A549 treated with AZD9567 at 1 μM for 4 hours (cell line): Measurements from ENCODE around the gene MAJIN. TPM values are rescaled to one million over a fixed set of nuclear protein-coding genes. Genes with fewer than 3 reads are reported as not detected.

ENCODE experiments used
- total RNA-seq: library from RNA; stranded (reverse); fragments of 200-300 nt; extraction: Qiagen RNA extraction; gene quantifications from 5 replicates; pipeline ENCODE4 v1.2.3, GENCODE V29; 2022; ENCODE audit not compliant: insufficient read depth

The MAJIN gene, protein sequence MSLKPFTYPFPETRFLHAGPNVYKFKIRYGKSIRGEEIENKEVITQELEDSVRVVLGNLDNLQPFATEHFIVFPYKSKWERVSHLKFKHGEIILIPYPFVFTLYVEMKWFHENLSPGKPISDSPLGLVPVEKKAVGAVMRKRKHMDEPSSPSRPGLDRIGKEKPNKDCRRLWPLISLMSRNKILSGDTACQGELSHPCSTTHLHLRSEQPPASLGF
- total RNA-seq: not detected in 5 replicates

DNA sequence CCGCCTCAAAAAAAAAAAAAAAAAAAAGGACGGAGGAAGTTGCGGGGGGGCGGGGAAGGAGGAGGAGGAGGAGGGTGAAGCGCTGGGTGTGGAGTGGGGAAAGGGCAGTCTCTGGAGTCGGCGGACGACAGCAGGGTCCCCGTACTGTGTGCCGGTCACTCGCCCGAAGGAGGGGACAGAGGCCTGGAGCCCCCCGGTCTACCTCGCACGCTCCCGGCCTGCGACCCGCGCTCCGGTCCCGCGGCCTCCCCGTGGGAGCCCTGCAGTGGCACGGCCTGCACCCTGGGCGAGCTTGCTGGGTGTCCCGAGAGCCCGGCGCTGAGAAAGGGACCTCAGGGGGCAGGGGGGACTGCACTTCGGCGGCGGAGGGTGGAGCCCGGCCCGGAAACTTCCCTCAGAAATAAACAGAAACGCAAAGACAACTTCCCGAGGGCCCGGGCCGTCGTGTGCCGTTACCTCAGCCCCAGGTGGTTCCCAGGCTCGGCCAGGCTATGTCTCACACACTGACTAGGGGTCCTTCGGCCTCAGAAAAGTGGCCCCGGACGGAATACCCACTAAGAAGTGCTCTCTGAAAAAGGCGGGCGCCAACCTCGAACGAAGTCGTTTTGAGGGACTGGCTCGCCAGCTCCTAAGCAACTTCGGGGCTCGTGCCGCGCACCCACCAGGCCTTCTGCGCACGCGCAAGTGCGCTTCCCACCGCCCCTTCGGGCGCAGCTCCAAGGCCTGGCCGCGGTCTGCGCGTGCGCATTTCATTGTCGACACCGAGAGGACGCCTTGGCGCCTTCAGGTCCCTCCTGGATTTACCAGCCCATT is at the start of gene MAJIN:
Gene MAJIN, minus strand, starts transcription at position 688 of the 813 bp plus-strand sequence. CDS start 12,703 bp downstream, outside the sequence.

DNA sequence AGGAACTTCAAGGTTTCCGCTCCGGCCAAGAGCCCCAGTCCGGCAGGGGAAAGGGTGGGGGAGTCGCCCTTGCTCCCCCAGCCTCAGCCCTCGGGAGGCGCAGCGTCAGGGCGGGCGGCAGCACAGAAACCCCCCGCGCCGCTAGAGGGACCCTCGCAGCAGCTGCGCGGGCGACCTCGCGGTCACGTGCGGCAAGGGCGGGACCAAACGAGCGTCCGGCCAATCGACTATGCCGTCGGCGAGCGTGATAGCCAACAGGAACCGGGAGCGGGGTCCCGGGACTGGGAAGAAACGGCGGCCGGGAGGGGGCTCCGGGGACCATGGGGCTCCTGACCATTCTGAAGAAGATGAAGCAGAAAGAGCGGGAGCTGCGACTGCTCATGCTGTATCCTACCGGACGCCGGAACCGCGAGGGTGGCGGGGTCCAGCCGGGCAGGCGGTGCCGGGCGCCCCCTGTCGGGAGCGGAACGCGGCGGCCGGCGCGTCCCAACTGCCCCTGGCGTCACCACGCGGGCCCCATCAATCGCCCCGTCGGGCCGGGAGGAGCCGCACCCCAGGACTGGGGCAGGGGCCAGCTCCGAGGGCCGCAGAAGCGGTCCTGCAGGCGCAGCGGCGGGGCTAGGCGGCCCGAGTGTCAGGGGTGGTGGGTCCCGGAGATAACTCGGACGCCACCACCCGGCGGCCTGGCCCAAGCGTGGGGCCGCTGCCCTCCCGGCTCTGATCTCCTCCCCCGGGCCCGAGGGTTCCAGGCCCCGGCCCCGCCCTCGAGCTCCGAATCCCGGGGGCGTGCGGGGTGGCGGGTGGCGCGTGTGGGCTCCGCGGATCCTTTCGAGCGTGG is 42.2 kb upstream of the MAJIN start, which contains the start of gene ARL2:
Gene ARL2, plus strand, starts transcription at position 273 of the 838 bp plus-strand sequence. Its CDS starts 48 bp downstream, at position 321.

DNA sequence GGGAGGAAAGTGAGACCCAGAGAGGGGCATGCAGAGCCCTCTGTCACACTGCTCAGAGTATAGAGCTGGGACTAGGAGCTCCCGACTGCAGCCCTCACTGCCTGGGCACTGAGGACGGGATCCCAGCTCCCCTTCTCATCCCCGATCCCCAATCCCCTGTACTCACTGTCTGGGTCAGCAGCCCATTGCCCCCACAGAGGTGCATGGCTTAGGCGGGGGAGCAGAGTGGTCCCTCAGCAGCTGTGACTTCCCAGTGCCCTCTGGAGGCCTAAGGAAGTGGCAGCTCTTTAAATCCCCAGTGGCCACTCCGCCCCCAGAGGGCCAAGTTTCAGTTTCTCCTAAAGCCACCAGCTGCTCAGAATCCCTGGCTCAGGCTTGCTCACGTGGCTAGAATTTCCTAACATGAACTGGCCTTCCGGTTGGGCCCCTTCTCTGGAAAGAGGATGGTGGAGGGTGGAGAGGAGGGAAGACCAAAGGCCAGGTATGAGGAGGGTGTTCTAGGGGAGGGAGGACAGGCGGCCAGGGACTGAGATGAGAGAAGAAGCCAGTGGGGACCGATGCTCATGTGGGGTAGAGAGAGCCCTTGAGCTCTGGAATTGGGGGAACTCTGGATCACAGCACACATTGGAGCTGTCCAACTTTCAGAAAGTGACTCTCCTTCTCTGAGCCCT is 24.9 kb upstream of the MAJIN start, which contains the start of gene BATF2:
Gene BATF2, minus strand, starts transcription at position 262 of the 671 bp plus-strand sequence. Its CDS starts 57 bp downstream, at position 205.

DNA sequence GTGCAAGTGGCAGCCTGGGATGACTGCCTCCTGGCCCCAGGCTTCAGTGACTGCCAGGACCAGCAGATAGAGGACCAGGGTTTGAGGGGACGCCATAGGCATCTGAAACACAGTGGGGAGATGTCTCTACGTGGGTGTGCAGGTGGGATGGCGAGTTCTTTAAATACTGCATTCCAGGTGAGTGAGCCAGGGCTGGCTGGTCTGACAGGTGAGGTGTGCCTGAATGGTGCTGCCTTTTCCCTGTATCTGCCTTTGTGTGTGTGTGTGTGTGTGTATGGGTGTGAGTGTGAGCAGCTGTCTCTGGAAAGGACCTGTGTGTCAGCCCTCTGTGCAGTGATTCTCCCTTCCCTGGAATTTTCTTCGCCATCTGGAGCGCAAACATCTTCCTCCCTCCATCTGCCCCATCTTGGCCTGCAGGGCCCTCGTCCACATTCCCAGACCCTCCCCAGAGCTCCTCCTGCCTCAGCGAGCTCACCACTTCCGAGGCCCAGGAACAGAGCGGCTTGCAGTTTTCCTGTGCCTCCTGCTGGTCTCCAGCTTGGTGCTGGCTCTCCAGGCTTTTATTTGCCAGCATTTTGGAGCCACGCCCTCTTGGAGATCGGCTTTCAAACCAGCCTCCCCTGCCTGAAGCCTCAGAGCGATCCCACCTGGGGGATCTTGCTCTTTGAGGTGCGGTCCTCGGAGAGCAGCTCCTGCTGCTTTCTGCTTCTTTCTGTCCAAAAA is 36.4 kb downstream of the MAJIN start, which contains the start of gene GPHA2:
Gene GPHA2, minus strand, starts transcription at position 535 of the 723 bp plus-strand sequence. Its CDS starts 433 bp downstream, at position 102.

DNA sequence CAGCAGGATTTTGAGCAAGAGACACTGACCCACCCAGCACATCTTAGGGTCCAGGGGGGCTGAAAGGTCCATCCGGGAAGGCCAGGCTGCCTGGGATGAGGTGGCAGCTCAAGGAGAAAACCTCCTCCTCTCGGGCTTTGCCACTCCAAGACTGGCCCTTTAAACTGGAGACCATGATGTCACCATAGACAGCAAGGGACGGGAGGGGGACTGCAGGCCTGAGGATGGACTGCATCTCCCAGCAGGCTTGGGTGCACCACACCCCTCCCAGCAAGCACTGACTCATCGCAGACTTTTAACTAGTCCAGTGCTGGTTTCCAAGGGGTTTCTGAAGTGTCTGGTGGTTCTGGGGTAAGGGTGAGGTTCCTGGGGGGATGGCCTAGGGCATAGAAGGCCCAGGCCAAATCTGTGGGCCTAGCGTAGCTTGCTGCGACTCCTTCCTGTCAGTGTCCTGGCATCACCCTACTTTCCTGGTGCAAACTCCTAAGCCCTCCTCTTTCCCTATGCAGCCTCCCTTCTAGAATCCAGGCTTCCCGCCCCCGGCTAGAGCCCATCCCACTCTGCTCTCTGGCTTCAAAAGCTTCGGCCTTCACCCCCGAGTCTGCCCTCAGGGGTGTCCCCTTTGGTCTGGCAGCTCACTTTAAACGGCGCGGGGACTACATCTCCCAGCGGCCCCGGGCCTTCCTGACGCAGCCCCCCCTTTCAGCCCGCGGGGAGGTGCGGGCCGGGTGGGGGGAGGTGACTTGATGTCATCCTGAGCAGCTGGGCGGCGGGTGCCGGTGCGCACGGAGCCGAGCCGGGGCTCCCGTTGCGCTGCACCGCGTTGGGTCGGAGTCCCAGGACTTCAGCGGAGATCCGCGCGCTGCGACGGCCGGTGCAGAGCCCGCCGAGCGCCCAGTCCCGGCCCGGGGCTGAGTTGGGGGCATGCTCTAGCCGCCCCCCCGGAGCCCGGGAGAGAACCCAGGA is 47.7 kb downstream of the MAJIN start, which contains the start of gene PPP2R5B:
Gene PPP2R5B, plus strand, starts transcription at position 746 of the 966 bp plus-strand sequence. CDS start 1,046 bp downstream, outside the sequence.

DNA sequence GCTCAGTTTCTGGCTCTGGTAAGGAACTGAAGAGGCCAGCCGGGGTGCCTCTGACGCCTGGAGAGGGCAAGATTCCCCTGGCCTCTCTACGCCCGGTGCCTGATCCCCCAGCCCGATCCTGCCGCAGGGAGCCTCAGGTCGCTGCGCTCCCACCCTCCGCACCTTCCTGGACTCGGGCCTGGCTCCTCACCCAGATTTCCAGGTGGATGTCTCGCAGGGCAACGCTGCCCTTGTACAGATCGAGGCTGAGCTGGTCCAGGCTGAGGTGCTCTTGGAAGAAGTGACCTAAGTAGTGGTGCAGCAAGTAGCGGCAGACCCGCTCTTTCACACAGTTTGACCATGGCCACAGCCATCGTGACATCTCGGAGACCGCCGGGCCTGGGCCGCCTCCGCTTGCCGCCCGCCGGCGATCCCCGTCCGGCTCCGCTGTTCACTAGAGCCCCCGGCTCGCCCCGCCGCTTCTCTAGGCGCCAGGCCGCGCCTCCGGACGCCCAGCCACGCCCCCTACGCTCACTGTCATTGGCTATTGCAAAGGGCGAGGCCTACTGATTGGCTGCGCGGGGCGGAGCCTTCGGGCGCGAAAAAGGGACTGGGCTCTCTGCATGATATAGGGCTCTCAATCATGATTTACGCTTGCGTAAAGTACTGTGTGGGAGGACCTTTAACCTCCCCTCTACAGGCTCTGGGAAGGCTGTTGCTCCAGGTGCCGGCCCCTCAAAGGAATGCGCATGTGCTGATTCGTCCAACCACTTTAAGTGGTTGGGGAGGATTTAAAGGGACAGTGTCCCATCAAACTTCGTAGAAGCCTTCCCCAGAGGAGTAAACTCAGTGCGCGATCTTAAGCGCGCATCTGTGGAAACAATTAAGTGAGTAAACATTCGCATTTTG is 54.9 kb downstream of the MAJIN start, which contains the start of gene ATG2A:
Gene ATG2A, minus strand, starts transcription at position 435 of the 888 bp plus-strand sequence. Its CDS starts 74 bp downstream, at position 361.

Other genes with a start within 250 kb of the MAJIN start
- 0.17 to 0.39 TPM (median 0.30 TPM) in 4 of 5 replicates, not detected in the other for gene NRXN2, start 248.9 kb downstream of the MAJIN start, total RNA-seq
- gene RASGRP2, start 228.0 kb downstream of the MAJIN start, total RNA-seq: 0.87 to 2.1 TPM (median 1.5 TPM) in 4 of 5 replicates, not detected in the other
- 0.24 to 0.65 TPM (median 0.41 TPM) in 4 of 5 replicates, not detected in the other for gene PYGM, start 212.1 kb downstream of the MAJIN start, total RNA-seq
- 150 to 269 TPM (median 165 TPM) in 5 replicates for gene SF1, start 193.6 kb downstream of the MAJIN start, total RNA-seq
- 5.6 to 9.3 TPM (median 7.9 TPM) in 5 replicates for gene MAP4K2, start 168.9 kb downstream of the MAJIN start, total RNA-seq
- gene MEN1, start 161.6 kb downstream of the MAJIN start, total RNA-seq: 36.7 to 42.8 TPM (median 41.1 TPM) in 5 replicates
- 0.66 to 1.3 TPM (median 1.2 TPM) in 5 replicates for gene CDC42BPG, start 127.5 kb downstream of the MAJIN start, total RNA-seq
- gene EHD1, start 93.5 kb downstream of the MAJIN start, total RNA-seq: 91.2 to 130 TPM (median 114 TPM) in 5 replicates
- gene ATG2A, start 54.9 kb downstream of the MAJIN start, total RNA-seq: 8.4 to 25.0 TPM (median 22.0 TPM) in 5 replicates
- gene PPP2R5B, start 47.4 kb downstream of the MAJIN start, total RNA-seq: 3.9 to 9.0 TPM (median 4.9 TPM) in 5 replicates
- not detected in 5 replicates for gene GPHA2, start 36.2 kb downstream of the MAJIN start, total RNA-seq
- gene BATF2, start 24.9 kb upstream of the MAJIN start, total RNA-seq: 0.32 to 0.72 TPM (median 0.56 TPM) in 4 of 5 replicates, not detected in the other
- gene ARL2, start 42.1 kb upstream of the MAJIN start, total RNA-seq: 178 to 191 TPM (median 184 TPM) in 5 replicates
- 21.5 to 38.9 TPM (median 23.0 TPM) in 5 replicates for gene SNX15, start 55.3 kb upstream of the MAJIN start, total RNA-seq
- gene SAC3D1, start 69.1 kb upstream of the MAJIN start, total RNA-seq: 28.1 to 60.9 TPM (median 56.5 TPM) in 5 replicates
- 0.10 to 0.11 TPM (median 0.10 TPM) in 3 of 5 replicates, not detected in the others for gene NAALADL1, start 86.4 kb upstream of the MAJIN start, total RNA-seq
- 53.7 to 73.8 TPM (median 71.6 TPM) in 5 replicates for gene CDCA5, start 111.9 kb upstream of the MAJIN start, total RNA-seq
- gene ZFPL1, start 112.1 kb upstream of the MAJIN start, total RNA-seq: 36.2 to 60.8 TPM (median 37.2 TPM) in 5 replicates
- gene VPS51, start 124.1 kb upstream of the MAJIN start, total RNA-seq: 53.4 to 56.1 TPM (median 54.3 TPM) in 5 replicates
- 5.2 to 8.9 TPM (median 7.1 TPM) in 5 replicates for gene TM7SF2, start 139.8 kb upstream of the MAJIN start, total RNA-seq
- 18.0 to 24.2 TPM (median 22.8 TPM) in 5 replicates for gene ZNHIT2, start 145.6 kb upstream of the MAJIN start, total RNA-seq
- gene FAU, start 150.0 kb upstream of the MAJIN start, total RNA-seq: 717 to 1,025 TPM (median 998 TPM) in 5 replicates
- gene MRPL49, start 150.2 kb upstream of the MAJIN start, total RNA-seq: 63.0 to 75.1 TPM (median 69.6 TPM) in 5 replicates
- 32.1 to 46.1 TPM (median 43.1 TPM) in 5 replicates for gene SYVN1, start 162.4 kb upstream of the MAJIN start, total RNA-seq
- not detected in 5 replicates for gene SPDYC, start 198.1 kb upstream of the MAJIN start, total RNA-seq
- 99.3 to 109 TPM (median 108 TPM) in 5 replicates for gene CAPN1, start 209.8 kb upstream of the MAJIN start, total RNA-seq